Measurements from ENCODE around the gene OXCT2.
A peak's percentile ranks its signal among the peaks of the same experiment; 100 is the strongest.

Gene OXCT2

GRCh38 chr1:39720094-39720999 lies 50.8 kb downstream of the OXCT2 start:
- DNase-seq (ENCODE audit: low read depth): peak; percentile 60
- peak; percentile 68 for TF ChIP-seq CTCF (conservative IDR thresholded peaks at IDR 0.05; ENCODE audit: low read length)
- H3K4me3 ChIP-seq (ENCODE audit: low read length): no peak overlapping the region

All from AG10803 (cell line).